Stimulated activated CD8-positive, alpha-beta memory T cell treated with anti-CD3 and anti-CD28 coated beads, Interleukin-2, amount 100 ng/mL, for 1 hour (primary cell): ENCODE measurements around the gene CPEB2.
A peak's percentile ranks its signal among the peaks of the same experiment; 100 is the strongest.

ENCODE experiments used
- DNase-seq, 2 donors: peaks; one replicate each; pipeline ENCODE4 v3.0.0-alpha.2; 2020; ENCODE audit warnings: low read depth in 2 of 2

Gene CPEB2

DNA sequence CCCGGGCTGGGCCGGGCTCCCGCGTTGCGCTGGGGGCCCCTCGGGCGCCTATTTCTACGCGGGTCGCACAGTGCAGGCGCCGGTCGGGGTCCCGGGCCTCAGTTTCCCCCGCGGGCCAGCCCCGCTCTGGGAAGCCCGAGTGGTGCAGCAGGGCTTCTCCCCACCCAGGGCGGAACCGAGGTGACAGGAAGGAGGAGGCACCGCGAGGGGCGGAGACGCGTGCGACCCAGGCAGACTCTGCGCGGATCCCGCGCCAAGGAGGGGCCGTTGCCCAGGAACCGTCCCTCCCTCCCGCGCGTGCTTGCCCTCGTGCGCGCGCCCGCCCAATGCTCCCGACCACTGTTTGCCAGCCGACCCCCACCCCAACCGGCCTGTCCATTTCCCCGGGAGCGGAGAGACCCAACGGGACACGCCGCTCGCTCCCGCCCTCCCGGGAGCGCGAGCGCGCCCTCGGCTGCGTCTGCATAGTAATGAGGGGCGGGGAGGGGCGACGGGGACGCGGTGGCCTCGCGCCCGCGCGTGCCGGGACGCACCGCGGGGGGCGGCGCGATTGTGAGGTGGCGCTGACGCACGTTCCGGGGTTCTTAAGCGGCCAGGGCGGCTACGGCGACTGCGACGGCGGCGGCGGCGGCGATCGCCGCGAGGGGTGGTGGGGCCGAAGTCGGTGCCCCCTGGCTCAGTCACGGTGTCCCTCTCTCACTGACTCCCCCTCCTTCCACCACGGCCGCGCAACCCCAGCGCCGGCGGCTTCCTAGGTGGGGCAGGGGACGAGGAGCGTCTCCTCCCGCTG is at the start of gene CPEB2:
TSS of gene CPEB2 (plus strand) at position 613 of the 790 bp plus-strand sequence. CDS start 193 bp downstream, outside the sequence.
- peak; percentile 81 to 82 for DNase-seq

DNA sequence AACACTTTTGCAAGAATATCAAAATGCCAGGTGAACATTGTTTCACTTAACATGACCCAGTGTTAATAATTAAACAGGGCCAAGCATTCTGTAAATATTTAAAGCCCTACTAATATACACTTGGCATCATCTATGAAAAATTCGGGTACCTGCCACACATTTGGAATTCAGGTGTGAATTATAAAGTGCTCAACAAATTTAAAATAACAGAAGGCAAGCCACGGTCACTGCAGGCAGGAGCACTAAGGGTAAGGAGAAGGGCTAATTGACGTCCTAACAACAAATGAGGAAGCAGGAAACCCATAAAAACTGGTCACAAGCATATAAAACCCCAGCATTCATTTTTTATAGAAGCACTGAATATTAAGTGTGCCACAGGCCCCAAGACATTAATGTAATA is 43.8 kb upstream of the CPEB2 start:
- DNase-seq: no peak

DNA sequence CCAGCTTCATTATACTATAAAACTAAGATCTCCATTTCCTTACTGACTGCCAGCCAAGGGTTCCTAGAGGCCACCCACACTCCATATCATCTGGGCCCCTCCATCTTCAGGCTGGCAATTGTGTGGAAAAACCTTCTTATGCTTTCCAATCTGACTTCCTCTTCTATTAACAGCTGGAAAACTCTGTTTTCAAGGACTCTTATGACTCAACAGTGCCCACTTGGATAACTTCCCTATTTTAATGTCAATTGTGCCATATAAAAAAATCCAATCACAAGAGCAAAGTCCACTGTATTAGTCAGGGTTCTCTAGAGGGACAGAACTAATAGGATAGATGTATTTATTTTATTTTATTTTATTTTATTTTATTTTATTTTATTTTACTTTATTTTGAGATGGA is 41.0 kb upstream of the CPEB2 start:
- no peak for DNase-seq

DNA sequence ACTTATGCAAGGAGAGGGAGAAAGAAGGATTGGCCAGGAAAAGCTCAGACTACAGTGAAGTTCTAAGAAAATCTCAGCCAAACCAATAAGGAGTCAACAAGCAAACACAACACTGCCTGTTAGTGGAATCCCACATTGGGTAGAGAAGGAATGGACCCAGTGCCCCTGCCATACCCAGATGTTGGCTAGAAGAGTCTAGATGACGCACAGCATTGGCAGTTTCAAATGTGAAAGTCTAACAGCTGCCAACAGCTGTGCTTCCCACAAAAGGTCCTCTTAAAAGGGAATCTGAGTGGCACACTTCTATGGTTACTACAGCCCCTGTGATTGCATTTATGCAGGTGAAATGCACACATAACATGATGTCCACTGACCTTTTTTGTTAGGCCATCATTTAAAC is 37.2 kb upstream of the CPEB2 start:
- DNase-seq: no peak

DNA sequence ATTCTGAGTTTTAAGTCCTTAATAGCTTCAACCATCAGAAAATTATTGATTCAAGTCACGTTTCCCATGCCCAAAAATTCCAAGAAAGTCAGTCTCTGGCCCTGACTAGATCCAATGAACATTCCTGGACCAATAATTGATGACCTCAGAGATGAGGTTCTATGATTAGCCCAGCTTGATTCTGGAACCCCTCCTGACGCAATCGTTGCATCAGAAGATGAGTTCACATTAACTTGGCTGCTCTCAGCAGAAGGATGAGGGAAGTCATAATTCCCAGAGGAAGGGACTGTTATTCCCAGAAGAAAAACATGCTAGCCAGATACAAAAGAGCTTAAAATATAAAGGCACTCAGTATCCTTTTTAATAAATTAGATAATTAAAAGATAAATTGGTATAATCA is 34.3 kb upstream of the CPEB2 start:
- DNase-seq: no peak

DNA sequence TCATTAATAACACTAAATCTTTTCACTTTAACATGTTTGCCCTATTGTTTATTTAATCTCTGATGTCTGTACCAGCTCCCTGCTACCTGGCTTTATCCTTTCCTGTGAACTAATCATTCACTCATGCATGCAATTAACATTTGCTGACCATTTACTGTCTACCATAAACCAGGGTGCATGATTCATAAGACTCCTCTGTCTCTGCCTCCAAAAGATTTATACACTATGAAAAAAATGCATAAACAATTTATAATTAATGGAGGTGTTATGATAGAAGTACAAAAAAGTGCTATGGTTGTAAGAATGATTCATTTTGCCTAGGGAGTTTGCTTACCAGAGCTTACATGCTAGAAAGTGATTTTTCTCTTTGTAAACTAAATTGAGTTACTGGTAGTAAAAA is 24.5 kb upstream of the CPEB2 start:
- no peak for DNase-seq

DNA sequence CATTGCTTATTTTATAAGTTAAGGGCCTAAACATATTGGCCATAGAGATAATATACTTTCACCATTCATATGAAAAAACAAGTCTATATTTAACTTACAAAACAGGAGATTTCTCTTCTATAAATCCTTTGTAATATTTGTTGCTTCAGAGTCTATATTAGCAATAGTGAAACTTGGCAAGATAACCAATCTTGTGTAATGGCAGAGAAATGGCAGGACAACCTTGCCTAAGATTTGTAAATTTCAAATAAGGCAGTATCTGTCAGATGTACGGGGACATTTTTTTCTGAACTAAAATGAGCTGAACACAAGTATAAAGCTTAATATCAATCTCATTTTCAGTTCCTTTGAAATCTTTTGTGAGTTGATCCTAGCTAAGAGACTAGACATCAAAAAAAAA is 17.8 kb upstream of the CPEB2 start:
- no peak for DNase-seq

DNA sequence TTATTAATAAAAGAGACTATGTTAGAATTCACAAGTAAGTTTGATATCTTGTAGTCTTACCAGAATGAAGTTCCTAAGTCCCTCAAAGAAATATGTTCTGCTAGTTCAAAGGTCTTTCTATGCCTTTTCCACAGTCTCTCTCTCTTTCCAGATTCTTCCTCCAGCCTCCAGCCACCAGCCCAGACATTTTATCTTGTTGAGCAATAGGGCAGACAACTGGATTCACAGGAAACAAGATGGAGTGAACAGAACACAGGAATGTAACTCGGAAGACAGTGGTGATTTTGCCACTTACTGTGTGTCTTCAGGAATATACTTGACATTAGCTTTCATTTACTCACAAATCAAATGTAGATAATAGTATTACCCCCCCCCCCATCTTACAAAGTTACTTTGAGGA is 17.1 kb upstream of the CPEB2 start:
- DNase-seq: no peak

DNA sequence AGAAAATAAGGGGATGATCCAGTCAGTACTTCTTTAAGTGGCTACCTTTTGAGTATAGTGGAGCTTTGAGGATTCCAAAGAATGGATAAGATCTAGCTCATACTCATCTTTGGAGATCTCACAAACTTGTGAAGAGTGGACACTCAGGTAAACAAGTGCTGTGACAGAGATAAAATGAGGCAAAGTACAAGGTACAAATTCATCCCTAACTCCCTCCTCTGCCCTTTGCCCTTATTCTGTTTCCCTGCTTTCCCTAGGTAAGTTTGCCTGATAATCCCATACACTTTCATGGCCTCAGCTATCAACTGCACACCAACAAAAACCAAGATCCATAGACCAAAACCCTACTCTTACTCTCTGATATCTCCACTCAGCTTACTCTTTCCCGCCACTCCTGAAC is 16.4 kb upstream of the CPEB2 start:
- DNase-seq: no peak

DNA sequence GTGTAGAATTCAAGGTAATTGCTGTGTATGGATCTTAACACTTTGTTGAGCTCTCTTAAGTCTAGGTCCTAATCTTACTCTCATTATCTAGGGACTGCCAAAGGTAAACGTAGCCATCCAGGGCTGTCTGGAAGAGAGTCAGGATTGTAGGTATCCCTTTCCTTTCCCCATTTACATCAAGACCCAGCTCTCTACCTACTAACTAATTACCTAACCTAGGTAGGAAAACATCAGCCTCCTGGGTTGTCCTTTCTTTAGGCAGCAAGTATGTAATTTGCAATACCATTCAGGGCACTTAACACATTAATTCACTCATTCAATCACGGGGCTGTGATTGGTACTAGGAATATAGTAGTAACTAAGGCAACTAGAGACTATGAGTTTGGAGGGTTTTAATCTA is 15.2 kb upstream of the CPEB2 start:
- DNase-seq: no peak

DNA sequence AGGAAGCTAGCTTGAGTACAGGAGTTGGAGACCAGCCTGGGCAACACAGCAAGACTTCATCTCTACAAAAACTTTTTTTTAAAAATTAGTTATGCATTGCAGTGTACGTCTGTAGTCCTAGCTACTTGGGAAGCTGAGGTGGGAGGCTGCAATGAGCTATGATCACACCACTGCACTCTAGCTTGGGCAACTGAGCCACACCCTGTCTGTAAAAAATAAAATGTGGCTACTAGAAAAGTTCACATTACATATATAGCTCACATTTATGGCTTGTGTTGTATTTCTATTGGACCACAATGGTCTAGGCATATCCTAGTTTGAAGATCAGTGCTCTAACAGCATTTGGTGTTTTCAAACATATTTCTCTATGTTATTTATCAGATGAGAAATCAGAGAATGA is 11.8 kb upstream of the CPEB2 start:
- DNase-seq: no peak

DNA sequence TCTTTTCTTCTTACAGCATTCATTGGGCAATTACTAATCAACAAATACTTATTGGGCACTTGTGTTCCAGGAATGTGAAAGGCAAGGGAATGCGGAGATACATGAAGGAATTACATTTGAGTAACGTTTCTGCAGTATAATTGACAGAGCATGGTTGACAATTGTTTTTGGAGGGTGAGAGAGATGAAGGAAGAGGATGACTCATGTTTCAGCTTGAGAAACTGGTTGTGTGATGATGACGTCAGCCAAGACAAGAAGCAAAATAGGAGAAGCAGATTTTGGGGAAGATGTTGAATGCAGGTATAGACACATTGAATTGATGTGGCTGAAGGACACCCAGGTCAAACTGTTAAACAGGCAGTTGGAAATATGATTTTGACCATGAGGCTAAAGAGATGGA is 8.0 kb upstream of the CPEB2 start:
- DNase-seq: no peak

DNA sequence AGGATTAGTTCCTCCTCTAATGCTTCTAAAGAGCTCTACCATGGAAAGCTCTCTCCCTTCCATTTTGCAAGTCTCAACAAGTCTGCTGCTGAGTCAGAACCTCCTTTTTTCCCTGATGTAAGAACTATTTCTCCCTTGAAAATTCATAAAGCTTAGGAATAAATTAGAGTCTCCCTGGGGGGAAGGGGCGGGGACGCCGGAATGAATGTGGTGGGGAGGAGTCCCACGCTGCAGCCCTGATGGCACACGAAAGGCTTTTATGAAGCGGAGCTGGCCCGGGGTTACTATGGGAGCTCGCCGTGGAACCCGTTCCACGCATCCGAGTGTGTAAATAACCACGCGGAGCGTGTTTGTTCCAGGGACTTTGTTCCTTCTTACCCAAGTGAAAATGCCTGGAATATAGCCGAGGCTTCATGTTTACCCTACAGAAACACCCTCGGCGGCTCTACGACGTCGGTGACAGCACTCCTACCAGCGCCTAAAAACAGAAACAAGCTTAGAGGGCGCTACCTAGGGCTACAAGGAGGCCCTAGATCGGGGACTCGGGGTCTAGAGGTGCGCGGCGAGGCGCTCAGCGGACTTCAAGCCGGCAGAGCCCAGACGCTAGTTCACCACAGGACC is 923 bp upstream of the CPEB2 start:
- DNase-seq: peak; percentile 10 to 26

DNA sequence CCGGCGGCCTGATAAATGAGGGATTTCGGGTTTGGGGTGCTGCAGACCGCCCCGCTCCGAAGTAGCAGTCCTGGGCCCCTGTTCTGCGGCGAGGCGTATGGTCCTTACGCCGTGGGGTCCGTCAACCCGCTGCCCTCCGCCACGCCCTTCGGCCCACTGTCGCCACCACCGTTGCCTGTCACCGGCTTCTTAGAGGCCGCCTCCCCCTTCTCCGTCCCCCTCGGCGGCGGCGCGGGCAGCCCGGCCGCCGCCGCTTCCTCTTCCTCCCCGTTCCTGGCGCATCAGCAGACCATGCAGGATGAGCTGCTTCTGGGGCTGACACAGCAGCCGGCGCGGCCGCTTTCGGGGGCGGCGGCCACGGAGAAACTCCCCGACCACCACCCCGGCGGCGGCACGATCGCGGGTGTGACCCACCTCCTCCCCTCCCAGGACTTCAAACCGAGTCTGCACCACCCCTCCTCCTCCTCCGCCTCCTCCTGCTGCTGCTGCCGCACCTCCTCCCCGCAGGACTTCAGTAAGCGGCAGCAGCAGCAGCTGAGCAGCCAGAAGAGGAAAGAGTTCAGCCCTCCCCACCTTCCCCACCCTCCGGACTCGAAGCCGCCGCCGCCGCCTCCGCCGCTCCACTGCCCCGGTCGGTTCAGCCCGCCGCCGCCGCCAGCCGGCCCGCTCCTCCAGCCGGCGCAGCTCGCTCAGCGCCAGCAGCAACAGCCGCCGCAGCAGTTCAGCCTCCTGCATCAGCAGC is 549 bp downstream of the CPEB2 start:
- peak; percentile 64 to 69 for DNase-seq

DNA sequence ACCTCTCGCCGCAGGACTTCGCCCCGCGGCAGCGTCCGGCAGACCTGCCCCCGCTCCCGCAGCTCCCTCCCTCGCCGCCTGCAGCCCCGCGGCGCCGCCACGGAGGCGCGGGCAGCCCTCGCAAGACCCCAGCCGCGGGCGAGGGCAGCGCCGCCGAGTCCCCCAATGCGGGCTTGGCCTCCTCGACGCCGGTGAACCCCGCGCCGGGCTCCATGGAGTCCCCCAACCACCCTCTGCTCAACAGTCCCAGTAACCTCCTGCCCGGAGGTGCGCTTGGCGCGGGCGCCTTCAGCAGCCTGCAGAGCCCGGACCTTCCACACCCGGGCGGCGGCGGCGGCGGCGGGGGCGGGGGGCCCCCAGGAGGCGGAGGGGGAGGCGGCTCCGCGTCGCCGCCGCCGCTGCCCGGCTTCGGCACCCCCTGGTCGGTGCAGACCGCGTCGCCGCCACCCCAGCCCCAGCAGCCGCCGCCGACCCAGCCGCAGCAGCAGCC is 1.2 kb downstream of the CPEB2 start:
- peak; percentile 12 to 22 for DNase-seq

DNA sequence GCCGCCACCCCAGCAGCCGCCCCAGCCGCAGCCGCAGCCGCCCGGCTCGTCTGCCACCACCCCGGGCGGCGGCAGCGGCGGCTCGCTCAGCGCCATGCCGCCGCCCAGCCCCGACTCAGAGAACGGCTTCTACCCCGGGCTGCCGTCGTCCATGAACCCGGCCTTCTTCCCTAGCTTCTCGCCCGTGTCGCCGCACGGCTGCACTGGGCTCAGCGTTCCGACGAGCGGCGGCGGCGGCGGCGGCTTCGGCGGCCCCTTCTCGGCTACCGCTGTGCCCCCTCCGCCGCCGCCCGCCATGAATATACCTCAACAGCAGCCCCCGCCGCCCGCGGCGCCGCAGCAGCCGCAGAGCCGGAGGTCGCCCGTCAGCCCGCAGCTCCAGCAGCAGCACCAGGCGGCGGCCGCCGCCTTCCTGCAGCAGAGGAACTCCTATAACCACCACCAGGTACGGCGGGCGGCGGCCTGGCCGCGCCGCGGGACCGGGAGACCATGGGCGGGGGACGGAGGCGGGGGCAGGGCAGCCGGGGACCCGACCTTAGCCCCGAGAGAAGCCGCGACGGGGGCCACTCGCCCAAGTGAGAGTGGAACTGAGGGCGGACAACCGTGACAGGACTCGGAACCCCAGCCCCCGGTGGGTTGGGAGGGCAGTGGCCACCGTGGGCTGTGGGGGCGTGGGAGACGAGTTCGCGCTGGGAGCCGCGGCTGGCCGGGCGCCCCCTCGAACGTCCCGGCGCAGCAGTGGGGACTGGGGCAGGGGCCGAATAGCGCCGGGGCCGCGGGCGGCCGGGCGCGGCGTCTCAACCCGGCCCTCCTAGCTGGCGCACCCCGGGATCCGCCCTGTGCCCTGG is 1.8 kb downstream of the CPEB2 start:
- DNase-seq: peak; percentile 14 to 31

DNA sequence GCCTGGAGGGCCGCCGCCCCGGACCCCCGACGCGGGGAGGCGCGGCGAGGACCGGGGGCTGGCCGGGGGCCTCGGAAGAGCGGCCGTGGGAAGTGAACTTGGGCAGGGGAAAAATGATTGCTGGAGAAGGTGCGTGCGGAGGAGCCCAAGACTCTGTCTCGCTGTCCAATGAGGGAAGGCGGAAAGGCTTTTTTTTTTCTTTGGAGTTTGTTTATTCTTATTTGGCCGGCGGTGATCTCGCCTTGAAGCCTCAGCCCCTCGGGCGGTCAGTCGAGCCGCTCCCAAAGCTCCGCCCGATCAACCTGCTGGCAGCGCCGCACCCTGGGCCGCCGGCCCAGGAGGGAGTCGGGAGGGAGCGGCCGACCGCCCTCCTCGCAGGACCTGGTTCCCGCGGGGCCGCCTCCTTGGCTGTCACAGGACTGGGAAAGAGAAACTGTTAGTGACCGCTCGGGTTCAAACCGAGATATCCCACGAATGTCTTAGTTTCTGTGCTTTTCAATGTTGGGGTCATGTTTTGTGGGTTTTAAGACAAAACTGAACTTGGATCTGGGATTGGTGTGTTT is 2.5 kb downstream of the CPEB2 start:
- peak; percentile 3 to 12 for DNase-seq

DNA sequence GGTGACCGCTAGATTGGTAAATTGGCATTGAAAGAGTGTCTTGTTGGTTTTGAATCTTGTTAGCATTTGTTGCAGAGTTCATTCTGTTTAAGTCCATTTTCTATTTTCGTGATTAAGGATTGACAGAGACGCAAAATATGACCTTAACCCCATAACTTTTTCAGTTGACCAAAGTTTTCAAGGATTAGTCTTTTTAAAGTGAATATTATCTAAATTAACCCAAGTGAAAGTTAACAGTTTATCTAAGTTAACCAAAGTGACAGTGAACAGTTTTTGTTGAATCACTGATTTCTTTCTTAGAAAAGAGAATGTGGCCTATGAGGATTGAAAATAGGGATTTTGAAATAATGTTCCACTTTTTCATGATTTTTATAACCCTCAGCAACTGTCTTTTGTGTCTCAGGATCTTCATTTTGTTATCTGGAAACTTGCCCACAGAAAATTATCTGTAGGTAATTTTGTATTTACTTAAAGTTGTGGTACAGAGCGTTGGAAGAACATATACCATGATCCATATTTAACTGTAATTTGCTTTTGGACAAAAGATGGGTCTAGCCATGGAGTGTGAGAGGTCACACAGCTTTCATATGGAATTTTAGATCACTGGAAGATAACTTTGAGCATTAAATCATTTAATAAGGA is 3.3 kb downstream of the CPEB2 start:
- DNase-seq: no peak

DNA sequence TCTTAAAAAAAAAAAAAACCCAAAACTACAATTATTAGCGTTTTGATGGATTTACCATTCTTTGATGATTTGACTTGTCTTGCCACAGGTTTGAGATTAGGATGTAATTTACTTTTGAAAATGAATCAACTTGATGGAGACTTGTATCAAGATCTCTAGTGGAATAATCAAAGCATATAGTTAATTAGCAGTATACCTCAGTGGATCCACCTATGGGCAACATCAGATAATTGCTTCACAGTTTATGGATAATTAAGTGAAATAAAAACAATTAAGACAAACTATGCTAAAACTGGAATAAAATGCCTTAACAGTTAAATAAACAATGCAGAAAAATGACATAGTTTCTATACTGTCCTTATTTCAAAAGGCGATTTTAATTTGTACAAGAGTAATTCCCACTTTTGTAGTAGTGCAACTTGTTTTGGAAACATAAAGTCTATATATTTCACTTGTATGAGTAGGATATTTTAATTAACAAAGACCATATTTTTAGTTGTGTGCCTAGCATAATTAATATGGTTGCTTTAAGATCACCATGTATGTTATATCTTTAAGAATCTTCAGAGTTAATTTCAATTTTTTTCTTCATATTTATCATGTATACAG is 4.2 kb downstream of the CPEB2 start:
- no peak for DNase-seq

DNA sequence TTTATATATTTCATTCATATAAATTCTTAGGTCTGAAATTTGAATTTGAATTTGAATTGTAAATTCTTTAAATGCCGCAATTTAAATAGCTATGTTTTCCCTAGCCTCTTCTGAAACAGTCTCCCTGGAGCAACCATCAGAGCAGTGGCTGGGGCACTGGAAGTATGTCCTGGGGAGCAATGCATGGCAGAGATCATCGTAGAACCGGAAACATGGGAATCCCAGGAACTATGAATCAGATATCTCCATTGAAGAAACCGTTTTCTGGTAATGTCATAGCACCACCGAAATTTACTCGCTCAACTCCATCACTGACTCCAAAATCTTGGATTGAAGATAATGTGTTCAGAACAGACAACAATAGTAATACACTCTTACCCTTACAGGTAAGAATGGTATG is 4.9 kb downstream of the CPEB2 start:
- no peak for DNase-seq
